A673 (cell line): ENCODE results near the gene SYT11. TPM values are rescaled to one million over a fixed set of nuclear protein-coding genes. Genes with fewer than 3 reads are reported as not detected.

Source experiments
- BruUV-seq: library from RNA; stranded (reverse); fragments of 400-500 nt; replicated peaks from 2 replicates; lab custom pipeline; 2021; lab: Mats Ljungman, UMichigan
- CTCF ChIA-PET: fragments of 300-600 bp; sonication (Branson Sonifier 250); formaldehyde crosslinking; loops from one replicate; lab custom pipeline; 2022; ENCODE audit warnings: antibody characterized with exemption; lab: Charles Lee
- POLR2A ChIA-PET: fragments of 300-600 bp; sonication (Branson Sonifier 250); formaldehyde crosslinking; loops from one replicate; lab custom pipeline; 2022; ENCODE audit warnings: antibody characterized with exemption; ENCODE audit not compliant: low non-redundant PET; lab: Charles Lee
- DNase-seq: peaks from one replicate; pipeline ENCODE4 v3.0.0-alpha.2; 2015; ENCODE audit warnings: low spot score
- H3K27ac ChIP-seq: fragments of 200-600 bp; sonication (generic); 2 replicates; pipeline ENCODE4 v1.5.1; 2016; ENCODE audit warnings: mixed run types, low read depth, mild to moderate bottlenecking, mixed read lengths, antibody characterized with exemption, low read length; ENCODE audit not compliant: poor library complexity, severe bottlenecking
- H3K27me3 ChIP-seq: fragments of 200-600 bp; sonication (generic); replicated peaks from 2 replicates; pipeline ENCODE4 v1.6.1; 2017; ENCODE audit warnings: mixed run types, low read depth, mild to moderate bottlenecking, mixed read lengths, antibody characterized with exemption, low read length; ENCODE audit not compliant: insufficient read depth, poor library complexity
- H3K36me3 ChIP-seq: fragments of 200-600 bp; sonication (generic); 2 replicates; pipeline ENCODE4 v1.6.1; 2016; ENCODE audit warnings: mixed run types, mild to moderate bottlenecking, mixed read lengths, antibody characterized with exemption, low read length; ENCODE audit not compliant: insufficient read depth, poor library complexity, severe bottlenecking
- H3K4me1 ChIP-seq: fragments of 200-600 bp; sonication (generic); 2 replicates; pipeline ENCODE4 v1.6.1; 2017; ENCODE audit warnings: mixed run types, mild to moderate bottlenecking, mixed read lengths, antibody characterized with exemption, low read length; ENCODE audit not compliant: insufficient read depth, poor library complexity, severe bottlenecking
- H3K4me3 ChIP-seq: fragments of 200-600 bp; sonication (generic); 2 replicates; pipeline ENCODE4 v1.5.1; 2016; ENCODE audit warnings: low read depth, mixed run types, mild to moderate bottlenecking, mixed read lengths, low read length; ENCODE audit not compliant: poor library complexity, severe bottlenecking
- H3K9me3 ChIP-seq: fragments of 200-600 bp; sonication (generic); 2 replicates; pipeline ENCODE4 v1.6.1; 2016; ENCODE audit warnings: mixed run types, low read depth, mild to moderate bottlenecking, mixed read lengths, antibody characterized with exemption, low read length; ENCODE audit not compliant: poor library complexity, severe bottlenecking
- CTCF ChIP-seq: fragments of 300-800, 200-600 bp; sonication (generic); conservative IDR thresholded peaks from 2 replicates; pipeline ENCODE4 v1.5.1; 2017; ENCODE audit warnings: low read depth, mild to moderate bottlenecking, antibody characterized with exemption, low read length, moderate library complexity, mixed read lengths
- EZH2 ChIP-seq: fragments of 200-600 bp; sonication (generic); IDR thresholded peaks from 2 replicates; pipeline ENCODE4 v1.6.1; 2017; ENCODE audit warnings: borderline replicate concordance, low read depth, mild to moderate bottlenecking, mixed read lengths, antibody characterized with exemption, low read length; ENCODE audit not compliant: poor library complexity, severe bottlenecking
- intact Hi-C: fragments of 100-400 bp; cut with micrococcal nuclease; formaldehyde crosslinking; loops from one replicate; pipeline ENCODE4 v1.10.0; 2022; ENCODE audit not compliant: unreplicated experiment
- total RNA-seq: library from RNA; stranded (reverse); gene quantifications from 2 replicates; pipeline ENCODE4 v1.2.3, GENCODE V29; 2021

SYT11 gene
- total RNA-seq, 1 experiment from 2014 or later, result 10.2 TPM

GRCh38 chr1:155882235-155882634 is 22.9 kb downstream of the SYT11 start:
- no peak for DNase-seq
- intact Hi-C loops, result no loop called here
- H3K9me3 ChIP-seq, result no peaks in the 10 kb centered on the region
- H3K4me1 ChIP-seq, result no peaks in the 10 kb centered on the region
- H3K27me3 ChIP-seq, result no peaks in the 10 kb centered on the region
- BruUV-seq, result TSS peak; percentile 58
- ChIA-PET POLR2A (no interaction called here), CTCF (no interaction called here)
- H3K4me3 ChIP-seq, result no peak overlapping the region
- no peaks in the 10 kb centered on the region for H3K36me3 ChIP-seq
- H3K27ac ChIP-seq, result no peak overlapping the region
- TF ChIP-seq CTCF (no peak), EZH2 (no peak)

- POLR2A ChIA-PET, result interaction anchor here (0.6 kb wide), 1 partner anchor 1163 kb away, joined by 4 read pairs; no protein-coding TSS in a partner anchor
- BruUV-seq, result no TSS peak
Measured at GRCh38 chr1:155882766-155883165, 23.4 kb downstream of the SYT11 start.

GRCh38 chr1:155884031-155884960 is 24.9 kb downstream of the SYT11 start:
- TF ChIP-seq CTCF, result no peak
- no peak for TF ChIP-seq EZH2
- ChIA-PET POLR2A (no interaction called here), CTCF (no interaction called here)
- Histone ChIP-seq H3K4me1 (no peaks in the 10 kb centered on the region), H3K4me3 (no peak overlapping the region), H3K27ac (no peak overlapping the region), H3K27me3 (no peaks in the 10 kb centered on the region), H3K36me3 (no peaks in the 10 kb centered on the region), H3K9me3 (no peaks in the 10 kb centered on the region)
- no peak for DNase-seq
- intact Hi-C loops, result no loop called here
- no TSS peak for BruUV-seq

More at GRCh38 chr1:155882766-155883165, 23.4 kb downstream of the SYT11 start:
- Histone ChIP-seq H3K27me3 (no peaks in the 10 kb centered on the region), H3K27ac (no peak overlapping the region), H3K4me3 (no peak overlapping the region), H3K4me1 (no peaks in the 10 kb centered on the region), H3K36me3 (no peaks in the 10 kb centered on the region), H3K9me3 (no peaks in the 10 kb centered on the region)
- DNase-seq, result no peak
- intact Hi-C loops, result no loop called here
- CTCF ChIA-PET, result interaction anchor here (0.6 kb wide), 1 partner anchor 14 kb away, joined by 4 read pairs; no protein-coding TSS in a partner anchor
- TF ChIP-seq EZH2 (no peak), CTCF (no peak)
